Measurements from ENCODE around the gene ILK.

DNA sequence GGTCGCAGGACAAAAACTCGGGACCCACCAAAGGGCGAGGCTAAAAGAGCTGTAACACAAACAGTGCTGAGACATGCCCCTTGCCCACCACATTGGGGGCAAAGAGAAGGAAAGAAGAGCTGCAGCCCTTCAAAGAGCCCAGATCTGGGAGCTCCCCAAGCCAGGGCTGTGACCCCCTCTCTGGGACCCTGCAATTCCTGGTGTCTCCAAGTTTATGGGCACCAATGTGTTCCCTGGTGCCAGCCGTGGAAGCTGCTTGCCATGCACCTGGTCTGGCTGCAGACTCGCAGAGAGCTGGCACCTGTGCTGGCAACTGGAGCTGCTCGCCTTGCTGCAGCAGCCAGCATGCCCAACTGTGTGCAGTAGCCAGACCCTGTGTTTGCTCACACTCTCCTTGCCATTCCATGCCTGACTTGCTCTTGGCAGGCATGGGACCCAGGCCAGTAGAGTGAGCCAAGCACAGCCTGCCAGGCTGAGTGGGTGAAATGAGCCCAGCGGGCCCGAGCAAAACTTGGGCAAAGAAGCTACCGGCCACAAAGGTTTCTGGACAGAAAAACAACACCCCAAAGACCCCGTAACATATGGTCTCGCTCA lies 16.1 kb upstream of the ILK start:
- TF ChIP-seq, protein P1, sequence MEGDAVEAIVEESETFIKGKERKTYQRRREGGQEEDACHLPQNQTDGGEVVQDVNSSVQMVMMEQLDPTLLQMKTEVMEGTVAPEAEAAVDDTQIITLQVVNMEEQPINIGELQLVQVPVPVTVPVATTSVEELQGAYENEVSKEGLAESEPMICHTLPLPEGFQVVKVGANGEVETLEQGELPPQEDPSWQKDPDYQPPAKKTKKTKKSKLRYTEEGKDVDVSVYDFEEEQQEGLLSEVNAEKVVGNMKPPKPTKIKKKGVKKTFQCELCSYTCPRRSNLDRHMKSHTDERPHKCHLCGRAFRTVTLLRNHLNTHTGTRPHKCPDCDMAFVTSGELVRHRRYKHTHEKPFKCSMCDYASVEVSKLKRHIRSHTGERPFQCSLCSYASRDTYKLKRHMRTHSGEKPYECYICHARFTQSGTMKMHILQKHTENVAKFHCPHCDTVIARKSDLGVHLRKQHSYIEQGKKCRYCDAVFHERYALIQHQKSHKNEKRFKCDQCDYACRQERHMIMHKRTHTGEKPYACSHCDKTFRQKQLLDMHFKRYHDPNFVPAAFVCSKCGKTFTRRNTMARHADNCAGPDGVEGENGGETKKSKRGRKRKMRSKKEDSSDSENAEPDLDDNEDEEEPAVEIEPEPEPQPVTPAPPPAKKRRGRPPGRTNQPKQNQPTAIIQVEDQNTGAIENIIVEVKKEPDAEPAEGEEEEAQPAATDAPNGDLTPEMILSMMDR (IDR thresholded peaks at IDR 0.05) = no peak
- no peak for TF ChIP-seq POLR2A (IDR thresholded peaks at IDR 0.05)

All from heart left ventricle (tissue), 13 donors.